22Rv1 (cell line): Measurements from ENCODE around the gene PEAK1.

Experiments used
- CTCF ChIP-seq: fragments of 450-650 bp; IDR thresholded peaks from 2 replicates; pipeline ENCODE4 v1.5.1; 2017; ENCODE audit warnings: mild to moderate bottlenecking
- ZFX ChIP-seq: fragments of 450-650 bp; IDR thresholded peaks from 2 replicates; pipeline ENCODE4 v1.6.1; 2017; ENCODE audit warnings: antibody characterized with exemption, borderline replicate concordance

GRCh38 chr15:77057072-77057471, 362.8 kb downstream of the PEAK1 start:
- TF ChIP-seq CTCF, result no peak
- no peak for TF ChIP-seq ZFX
